K562 (cell line): ENCODE results near the gene ENTPD8. TPM values are rescaled to one million over a fixed set of nuclear protein-coding genes. Genes with fewer than 3 reads are reported as not detected.
A peak's percentile ranks its signal among the peaks of the same experiment; 100 is the strongest.

Experiments used
- ARID2 ChIP-seq: fragments of 450-650 bp; IDR thresholded peaks from 2 replicates; pipeline ENCODE4 v1.6.1; 2017; ENCODE audit warnings: antibody characterized with exemption, mild to moderate bottlenecking
- ATF4 ChIP-seq: fragments of 450-650 bp; formaldehyde crosslinking; IDR thresholded peaks from 2 replicates; pipeline ENCODE4 v1.4.0; 2022; ENCODE audit warnings: mild to moderate bottlenecking, moderate library complexity
- C11orf30 ChIP-seq: fragments of 450-650 bp; IDR thresholded peaks from 2 replicates; pipeline ENCODE4 v1.6.1; 2016; ENCODE audit warnings: low read depth, mild to moderate bottlenecking
- EWSR1 ChIP-seq: fragments of 450-650 bp; IDR thresholded peaks from 2 replicates; pipeline ENCODE4 v1.6.1; 2018; ENCODE audit warnings: borderline replicate concordance, mild to moderate bottlenecking, low read depth, moderate library complexity; ENCODE audit not compliant: partially characterized antibody
- EZH2 ChIP-seq: IDR thresholded peaks from 2 replicates; pipeline ENCODE4 v1.6.1; 2012; ENCODE audit warnings: low read depth, mild to moderate bottlenecking, inconsistent platforms, low read length, borderline replicate concordance
- FIP1L1 ChIP-seq: fragments of 200-400 bp; formaldehyde crosslinking; IDR thresholded peaks from 2 replicates; pipeline ENCODE4 v1.6.1; 2018; ENCODE audit warnings: mild to moderate bottlenecking, low read depth, low read length; ENCODE audit not compliant: poor library complexity, severe bottlenecking
- FOXA1 ChIP-seq: fragments of 450-650 bp; IDR thresholded peaks from 2 replicates; pipeline ENCODE4 v1.6.1; 2016; ENCODE audit warnings: mild to moderate bottlenecking, borderline replicate concordance
- GABPB2 ChIP-seq: fragments of 250-450 bp; sonication (Bioruptor Pico); conservative IDR thresholded peaks from 2 replicates; pipeline ENCODE4 v1.5.1; 2021; ENCODE audit warnings: mild to moderate bottlenecking
- GTF3C2 ChIP-seq: IDR thresholded peaks from 3 replicates; pipeline ENCODE4 v1.6.1; 2011; ENCODE audit warnings: borderline replicate concordance, mild to moderate bottlenecking, moderate library complexity; ENCODE audit not compliant: insufficient read length; ENCODE audit errors: extremely low read depth
- MAFG ChIP-seq: fragments of 450-650 bp; conservative IDR thresholded peaks from 2 replicates; pipeline ENCODE4 v1.6.1; 2016; ENCODE audit warnings: missing genetic modification characterization, missing compliant biosample characterization
- MYNN ChIP-seq, 2 experiments: sonication (generic); formaldehyde crosslinking in 1 of 2; IDR thresholded peaks; 2 replicates each; pipeline versions ENCODE4 v1.5.0 to v1.6.1; 2016 to 2020; ENCODE audit warnings: antibody characterized with exemption in 1 of 2, missing genetic modification reagents in 1 of 2
- PHF20 ChIP-seq: fragments of 450-650 bp; IDR thresholded peaks from 2 replicates; pipeline ENCODE4 v1.6.1; 2018; ENCODE audit not compliant: partially characterized antibody
- SRSF7 ChIP-seq: fragments of 200-400 bp; formaldehyde crosslinking; optimal IDR thresholded peaks from 2 replicates; pipeline ENCODE3; 2017; ENCODE audit warnings: mild to moderate bottlenecking, low read depth, low read length
- TAF1 ChIP-seq: IDR thresholded peaks from 2 replicates; pipeline ENCODE4 v1.6.1; 2011; ENCODE audit warnings: mild to moderate bottlenecking, low read length, moderate library complexity; ENCODE audit not compliant: insufficient read depth, control insufficient read depth, severe bottlenecking; ENCODE audit errors: extremely low read depth
- TCF15 ChIP-seq: fragments of 250-450 bp; sonication (Bioruptor Pico); IDR thresholded peaks from 2 replicates; pipeline ENCODE4 v1.8.0; 2022; ENCODE audit warnings: moderate library complexity, mild to moderate bottlenecking, inconsistent platforms
- YY1 ChIP-seq, 3 experiments: IDR thresholded peaks; 2 replicates each; pipeline ENCODE4 v1.6.1; 2011; ENCODE audit warnings: low read length in 2 of 3, mild to moderate bottlenecking in 2 of 3, moderate library complexity in 2 of 3, borderline replicate concordance in 1 of 3, control low read depth in 1 of 3, low read depth in 1 of 3; ENCODE audit not compliant: insufficient read depth in 3 of 3, insufficient replicate concordance in 2 of 3, control insufficient read depth in 1 of 3, insufficient read length in 1 of 3; ENCODE audit errors: extremely low read depth in 1 of 3
- ZFP1 ChIP-seq: fragments of 450-650 bp; formaldehyde crosslinking; IDR thresholded peaks from 2 replicates; pipeline ENCODE4 v1.4.0; 2020; ENCODE audit warnings: mild to moderate bottlenecking, mixed read lengths
- ZFPM2 ChIP-seq: fragments of 250-450 bp; sonication (Bioruptor Pico); IDR thresholded peaks from 2 replicates; pipeline ENCODE4 v1.5.1; 2022; ENCODE audit warnings: mild to moderate bottlenecking
- ZNF197 ChIP-seq: fragments of 200-800 bp; sonication (Bioruptor generic); IDR thresholded peaks from 2 replicates; pipeline ENCODE4 v1.6.1; 2016; ENCODE audit warnings: low read depth, missing genetic modification characterization, missing compliant biosample characterization
- ZNF280B ChIP-seq: fragments of 250-450 bp; sonication (Bioruptor Pico); IDR thresholded peaks from 2 replicates; pipeline ENCODE4 v1.5.1; 2021; ENCODE audit warnings: mild to moderate bottlenecking
- ZNF512 ChIP-seq: IDR thresholded peaks from 2 replicates; pipeline ENCODE4 v1.6.1; 2016; ENCODE audit warnings: missing genetic modification characterization, missing compliant biosample characterization
- polyA plus RNA-seq, 8 experiments: library from polyadenylated mRNA; depleted of rRNA in 4 of 8; stranded (reverse) in 5 of 8; unstranded in 3 of 8; fragments of >200 nt; fragmentation: Nextera tagmentation in 2 of 8; fragmentation: Illumina TruSeq in 1 of 8; extraction: Ambion mirVana in 2 of 8; extraction: Trizol in 1 of 8; gene quantifications; 2 replicates each; pipeline versions ENCODE4 v1.2.1 to v1.2.3, GENCODE V29; 2011 to 2014; ENCODE audit warnings: inconsistent platforms in 1 of 8, missing spikeins in 1 of 8
- total RNA-seq, 7 experiments: library from RNA; depleted of rRNA in 6 of 7; stranded (reverse); fragments of >200 nt in 6 of 7; fragmentation: Illumina TruSeq in 2 of 7; extraction: Trizol in 2 of 7; gene quantifications; 2 replicates each; pipeline versions ENCODE4 v1.2.1 to v1.2.3, GENCODE V29; 2011 to 2021; ENCODE audit warnings: low replicate concordance in 1 of 7

The ENTPD8 gene
- total and polyA plus RNA-seq, 9 of the 15 experiments (the other 6 are each of a cell fraction or from before 2014, with no cell fraction given): 0.06 to 0.27 (median 0.19) TPM; not detected in 5

- TF ChIP-seq EZH2 (no peak), TCF15 (CRISPR knock-in tag) (no peak), ATF4 (CRISPR knock-in tag) (no peak), ZFPM2 (CRISPR knock-in tag) (no peak), ZFP1 (no peak), SRSF7 (no peak), MAFG (tag) (no peak), MYNN (IDR thresholded peaks at IDR 0.05) (no peak), MYNN (CRISPR knock-in tag; IDR thresholded peaks at IDR 0.05) (no peak), EWSR1 (no peak), GABPB2 (no peak), GTF3C2 (no peak), YY1 (IDR thresholded peaks at IDR 0.05; ENCODE audit: borderline replicate concordance in 1 of 3, control insufficient read depth in 1 of 3, extremely low read depth in 1 of 3, insufficient read depth in 3 of 3, insufficient read length in 1 of 3, insufficient replicate concordance in 2 of 3, low read depth in 1 of 3, low read length in 2 of 3) (peak; percentile 31 to 77 (median 54)), C11orf30 (no peak), FIP1L1 (no peak), FOXA1 (no peak), ZNF280B (CRISPR knock-in tag) (no peak), ZNF197 (CRISPR knock-in tag) (no peak), TAF1 (peak; percentile 52), ARID2 (no peak), ZNF512 (tag) (no peak), PHF20 (no peak)
Observed at GRCh38 chr9:137459152-137459600, 18.0 kb upstream of the ENTPD8 start, which contains the start of gene NSMF (continued).
